Epithelial cell of umbilical artery (primary cell): Measurements from ENCODE around the gene IGFBP6. TPM values are rescaled to one million over a fixed set of nuclear protein-coding genes. Genes with fewer than 3 reads are reported as not detected.

Experiments
- total RNA-seq: library from RNA; depleted of rRNA; stranded (reverse); fragments of >200 nt; gene quantifications from 2 replicates; pipeline ENCODE4 v1.2.3, GENCODE V29; 2014

The IGFBP6 gene
- total RNA-seq: 8.4 and 13.1 TPM in 2 replicates

DNA sequence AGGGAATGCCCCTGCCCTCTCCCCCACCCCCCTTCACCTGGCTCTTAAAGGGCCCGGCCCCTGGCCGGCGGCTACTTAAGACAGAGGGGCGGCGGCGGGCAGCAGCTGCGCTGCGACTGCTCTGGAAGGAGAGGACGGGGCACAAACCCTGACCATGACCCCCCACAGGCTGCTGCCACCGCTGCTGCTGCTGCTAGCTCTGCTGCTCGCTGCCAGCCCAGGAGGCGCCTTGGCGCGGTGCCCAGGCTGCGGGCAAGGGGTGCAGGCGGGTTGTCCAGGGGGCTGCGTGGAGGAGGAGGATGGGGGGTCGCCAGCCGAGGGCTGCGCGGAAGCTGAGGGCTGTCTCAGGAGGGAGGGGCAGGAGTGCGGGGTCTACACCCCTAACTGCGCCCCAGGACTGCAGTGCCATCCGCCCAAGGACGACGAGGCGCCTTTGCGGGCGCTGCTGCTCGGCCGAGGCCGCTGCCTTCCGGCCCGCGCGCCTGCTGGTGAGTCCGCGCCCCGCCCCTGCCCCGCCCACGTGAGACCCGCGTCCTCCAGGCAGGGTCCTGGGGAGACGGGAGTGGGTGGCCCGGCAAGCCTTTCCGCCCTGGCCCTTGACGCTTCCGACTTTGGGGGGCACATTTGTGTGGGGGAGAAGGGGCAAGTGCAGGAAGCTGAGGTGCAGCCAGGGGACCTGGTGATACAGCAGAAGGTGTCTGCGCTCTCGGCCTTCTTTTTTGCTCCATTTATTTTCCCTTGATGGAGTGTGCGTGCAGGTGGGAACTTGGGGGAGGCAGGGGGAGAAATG, at the start of gene IGFBP6:
IGFBP6 (plus strand) TSS at position 104 of the 790 bp plus-strand sequence; CDS start at position 155, 51 bp downstream.

GRCh38 chr12:53049571-53050318, 47.7 kb upstream of the IGFBP6 start, which contains the start of gene TNS2:
Gene TNS2, plus strand, starts transcription at chr12:53050065. Its CDS starts 121 bp downstream, at chr12:53050186.

GRCh38 chr12:53079226-53080117, 18.0 kb upstream of the IGFBP6 start, which contains the start of gene SPRYD3:
Gene SPRYD3, minus strand, starts transcription at chr12:53079390. Its CDS starts 57 bp downstream, at chr12:53079333.

DNA sequence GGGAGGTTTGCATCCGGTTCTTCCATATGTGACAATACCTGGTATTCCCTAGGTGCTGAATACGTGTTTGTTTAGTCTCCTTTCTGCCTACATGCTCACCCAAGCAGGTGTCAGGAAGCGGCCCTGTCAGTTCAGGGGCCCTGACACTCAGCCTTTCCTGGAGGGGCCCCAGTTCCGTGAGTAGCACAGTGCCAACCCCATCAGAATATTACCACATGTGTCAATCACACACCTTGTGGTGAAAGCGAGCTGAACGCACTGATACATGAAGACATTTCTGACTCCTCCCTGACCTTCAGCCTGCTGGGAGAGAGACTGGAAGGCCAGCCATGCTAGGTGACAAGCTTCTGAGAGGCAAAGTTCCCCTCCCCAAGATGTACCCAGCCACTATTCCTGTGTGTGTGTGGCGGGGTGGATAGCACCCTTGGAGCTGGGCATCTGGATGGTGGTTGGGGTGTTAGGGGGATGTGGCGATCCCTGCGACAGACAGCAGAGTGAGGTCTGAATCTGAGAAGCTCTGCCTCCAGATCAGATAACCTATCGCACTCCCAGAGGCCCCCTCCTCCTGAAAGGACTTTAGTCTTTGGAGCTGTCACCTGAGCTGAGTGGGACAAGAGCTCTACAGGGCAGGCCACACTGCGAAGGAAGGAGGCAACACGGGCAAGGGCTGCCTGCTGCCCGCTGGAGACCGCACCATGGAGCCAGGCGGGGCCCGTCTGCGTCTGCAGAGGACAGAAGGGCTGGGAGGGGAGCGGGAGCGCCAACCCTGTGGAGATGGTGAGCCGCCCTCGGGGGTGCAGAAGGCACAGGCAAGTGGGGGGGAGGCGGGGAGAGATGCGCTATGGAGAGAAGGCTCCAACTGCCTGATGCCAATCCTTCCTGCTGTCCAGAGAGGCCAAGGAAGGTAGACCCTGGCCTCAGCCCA, 5.7 kb downstream of the IGFBP6 start, which contains the start of gene SOAT2:
SOAT2 (plus strand) TSS at position 604 of the 925 bp plus-strand sequence; CDS start at position 696, 92 bp downstream.

Other genes starting within 250 kb of the IGFBP6 start
- not detected in 2 replicates for gene KRT78, start 248.7 kb upstream of the IGFBP6 start, total RNA-seq
- gene KRT8, start 192.6 kb upstream of the IGFBP6 start, total RNA-seq: 7.5 and 10.6 TPM in 2 replicates
- 324 and 398 TPM in 2 replicates for gene KRT18, start 148.5 kb upstream of the IGFBP6 start, total RNA-seq
- 739 and 1,241 TPM in 2 replicates for gene EIF4B, start 91.2 kb upstream of the IGFBP6 start, total RNA-seq
- gene TNS2, start 47.6 kb upstream of the IGFBP6 start, total RNA-seq: 21.1 and 30.9 TPM in 2 replicates
- gene SPRYD3, start 18.3 kb upstream of the IGFBP6 start, total RNA-seq: 18.5 and 21.1 TPM in 2 replicates
- gene SOAT2, start 5.8 kb downstream of the IGFBP6 start, total RNA-seq: not detected in 2 replicates
- gene ZNF740, start 83.1 kb downstream of the IGFBP6 start, total RNA-seq: 12.7 and 14.0 TPM in 2 replicates
- gene CSAD, start 83.3 kb downstream of the IGFBP6 start, total RNA-seq: 2.6 and 4.6 TPM in 2 replicates
- gene ITGB7, start 109.6 kb downstream of the IGFBP6 start, total RNA-seq: 0.15 TPM in 1 of 2 replicates, not detected in the other
- gene RARG, start 134.5 kb downstream of the IGFBP6 start, total RNA-seq: 2.9 and 4.3 TPM in 2 replicates
- gene ESPL1, start 170.6 kb downstream of the IGFBP6 start, total RNA-seq: 4.9 and 18.1 TPM in 2 replicates
- gene PFDN5, start 197.9 kb downstream of the IGFBP6 start, total RNA-seq: 460 and 474 TPM in 2 replicates
- 35.9 and 40.3 TPM in 2 replicates for gene MYG1, start 202.0 kb downstream of the IGFBP6 start, total RNA-seq
- gene AAAS, start 223.9 kb downstream of the IGFBP6 start, total RNA-seq: 34.8 and 47.7 TPM in 2 replicates
- not detected in 2 replicates for gene SP7, start 238.7 kb downstream of the IGFBP6 start, total RNA-seq